Liver (tissue), 3 donors: ENCODE results near the gene KRT9.

Source experiments
- FOXA2 ChIP-seq: IDR thresholded peaks from 2 replicates; pipeline ENCODE4 v1.6.1; 2016; ENCODE audit warnings: antibody characterized with exemption
- GABPA ChIP-seq, 2 donors: IDR thresholded peaks in 1 of 2; conservative IDR thresholded peaks in 1 of 2; 2 replicates each; pipeline ENCODE4 v1.6.1; 2016; ENCODE audit warnings: antibody characterized with exemption in 2 of 2, mild to moderate bottlenecking in 1 of 2, moderate library complexity in 1 of 2
- JUND ChIP-seq, 2 donors: IDR thresholded peaks; 2 replicates each; pipeline ENCODE4 v1.6.1; 2016; ENCODE audit warnings: antibody characterized with exemption in 2 of 2
- RAD21 ChIP-seq, 2 donors: IDR thresholded peaks; 2 replicates each; pipeline ENCODE4 v1.6.1; 2016; ENCODE audit warnings: antibody characterized with exemption in 2 of 2, mild to moderate bottlenecking in 2 of 2
- YY1 ChIP-seq: IDR thresholded peaks from 2 replicates; pipeline ENCODE4 v1.6.1; 2016; ENCODE audit warnings: antibody characterized with exemption, mild to moderate bottlenecking
- TF ChIP-seq, protein P1 (sequence below): IDR thresholded peaks from 2 replicates; pipeline ENCODE4 v1.6.1; 2016; ENCODE audit warnings: antibody characterized with exemption
- TF ChIP-seq, protein P2 (sequence below): IDR thresholded peaks from 2 replicates; pipeline ENCODE4 v1.6.1; 2016; ENCODE audit warnings: antibody characterized with exemption
- TF ChIP-seq, protein P3 (sequence below): fragments of 150-350 bp; IDR thresholded peaks from 2 replicates; pipeline ENCODE4 v1.5.1; 2017; ENCODE audit warnings: improper control_type of control experiment, low read depth, low read length; ENCODE audit not compliant: missing input control
- TF ChIP-seq, protein P4 (sequence below): IDR thresholded peaks from 2 replicates; pipeline ENCODE4 v1.6.1; 2016; ENCODE audit warnings: antibody characterized with exemption
- donor health status: healthy.
- donor health status: healthy.

DNA sequence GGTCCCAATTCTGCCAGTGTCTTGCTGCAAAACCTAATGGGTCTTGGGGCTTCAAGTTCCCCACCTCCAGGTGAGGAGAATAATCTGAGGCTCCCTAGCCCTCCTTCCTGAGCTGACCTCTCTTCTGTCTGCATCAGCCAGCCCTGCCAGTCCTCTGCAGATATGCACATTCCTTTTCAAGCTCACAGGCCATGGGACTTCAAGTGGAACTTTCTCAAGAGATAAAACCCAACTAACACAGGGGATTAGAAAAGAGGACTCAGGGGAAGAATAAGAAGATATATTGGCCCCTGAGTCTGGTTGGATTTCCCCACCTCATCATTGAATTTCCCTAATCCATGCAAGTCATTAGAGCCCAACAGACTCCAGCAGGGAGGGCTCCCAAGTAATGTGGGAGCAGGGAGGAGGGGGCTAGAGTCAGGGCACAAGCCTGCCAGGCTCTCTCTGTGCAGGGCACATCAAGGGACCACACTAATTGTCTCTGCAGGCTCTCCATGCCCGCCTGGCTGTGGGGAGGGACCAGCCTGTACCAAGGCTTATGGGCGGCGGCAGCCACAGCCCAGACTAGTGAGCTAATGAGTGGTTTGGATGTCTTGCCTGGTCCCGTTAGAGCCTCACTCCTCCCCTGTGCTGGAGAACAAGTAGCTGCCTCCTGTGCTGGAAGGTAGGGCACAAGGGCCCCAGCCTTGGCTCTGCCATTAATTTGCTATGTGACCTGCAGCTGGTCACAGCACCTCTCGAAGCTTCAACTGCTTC is 13.6 kb upstream of the KRT9 start:
- TF ChIP-seq JUND (IDR thresholded peaks at IDR 0.05), result no peak
- TF ChIP-seq FOXA2, result no peak
- TF ChIP-seq, protein P1, sequence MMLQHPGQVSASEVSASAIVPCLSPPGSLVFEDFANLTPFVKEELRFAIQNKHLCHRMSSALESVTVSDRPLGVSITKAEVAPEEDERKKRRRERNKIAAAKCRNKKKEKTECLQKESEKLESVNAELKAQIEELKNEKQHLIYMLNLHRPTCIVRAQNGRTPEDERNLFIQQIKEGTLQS, result no peak
- TF ChIP-seq GABPA (IDR thresholded peaks at IDR 0.05 in 1 of 2, conservative IDR thresholded peaks at IDR 0.05 in 1 of 2), result no peak
- TF ChIP-seq, protein P2, sequence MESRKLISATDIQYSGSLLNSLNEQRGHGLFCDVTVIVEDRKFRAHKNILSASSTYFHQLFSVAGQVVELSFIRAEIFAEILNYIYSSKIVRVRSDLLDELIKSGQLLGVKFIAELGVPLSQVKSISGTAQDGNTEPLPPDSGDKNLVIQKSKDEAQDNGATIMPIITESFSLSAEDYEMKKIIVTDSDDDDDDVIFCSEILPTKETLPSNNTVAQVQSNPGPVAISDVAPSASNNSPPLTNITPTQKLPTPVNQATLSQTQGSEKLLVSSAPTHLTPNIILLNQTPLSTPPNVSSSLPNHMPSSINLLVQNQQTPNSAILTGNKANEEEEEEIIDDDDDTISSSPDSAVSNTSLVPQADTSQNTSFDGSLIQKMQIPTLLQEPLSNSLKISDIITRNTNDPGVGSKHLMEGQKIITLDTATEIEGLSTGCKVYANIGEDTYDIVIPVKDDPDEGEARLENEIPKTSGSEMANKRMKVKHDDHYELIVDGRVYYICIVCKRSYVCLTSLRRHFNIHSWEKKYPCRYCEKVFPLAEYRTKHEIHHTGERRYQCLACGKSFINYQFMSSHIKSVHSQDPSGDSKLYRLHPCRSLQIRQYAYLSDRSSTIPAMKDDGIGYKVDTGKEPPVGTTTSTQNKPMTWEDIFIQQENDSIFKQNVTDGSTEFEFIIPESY, result no peak
- TF ChIP-seq, protein P3, sequence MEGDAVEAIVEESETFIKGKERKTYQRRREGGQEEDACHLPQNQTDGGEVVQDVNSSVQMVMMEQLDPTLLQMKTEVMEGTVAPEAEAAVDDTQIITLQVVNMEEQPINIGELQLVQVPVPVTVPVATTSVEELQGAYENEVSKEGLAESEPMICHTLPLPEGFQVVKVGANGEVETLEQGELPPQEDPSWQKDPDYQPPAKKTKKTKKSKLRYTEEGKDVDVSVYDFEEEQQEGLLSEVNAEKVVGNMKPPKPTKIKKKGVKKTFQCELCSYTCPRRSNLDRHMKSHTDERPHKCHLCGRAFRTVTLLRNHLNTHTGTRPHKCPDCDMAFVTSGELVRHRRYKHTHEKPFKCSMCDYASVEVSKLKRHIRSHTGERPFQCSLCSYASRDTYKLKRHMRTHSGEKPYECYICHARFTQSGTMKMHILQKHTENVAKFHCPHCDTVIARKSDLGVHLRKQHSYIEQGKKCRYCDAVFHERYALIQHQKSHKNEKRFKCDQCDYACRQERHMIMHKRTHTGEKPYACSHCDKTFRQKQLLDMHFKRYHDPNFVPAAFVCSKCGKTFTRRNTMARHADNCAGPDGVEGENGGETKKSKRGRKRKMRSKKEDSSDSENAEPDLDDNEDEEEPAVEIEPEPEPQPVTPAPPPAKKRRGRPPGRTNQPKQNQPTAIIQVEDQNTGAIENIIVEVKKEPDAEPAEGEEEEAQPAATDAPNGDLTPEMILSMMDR, result no peak
- TF ChIP-seq, protein P4, sequence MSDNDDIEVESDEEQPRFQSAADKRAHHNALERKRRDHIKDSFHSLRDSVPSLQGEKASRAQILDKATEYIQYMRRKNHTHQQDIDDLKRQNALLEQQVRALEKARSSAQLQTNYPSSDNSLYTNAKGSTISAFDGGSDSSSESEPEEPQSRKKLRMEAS, result no peak
- no peak for TF ChIP-seq RAD21 (IDR thresholded peaks at IDR 0.05)
- TF ChIP-seq YY1, result no peak
